ENCODE results near the gene TRABD2B.

TRABD2B gene

GRCh38 chr1:47769295-47769694 is 227.9 kb downstream of the TRABD2B start:
- DNase-seq, result no peak

GRCh38 chr1:47767741-47768100 is 229.5 kb downstream of the TRABD2B start:
- no peak for DNase-seq

- no peak for DNase-seq
Measured at GRCh38 chr1:47766832-47767740, 230.1 kb downstream of the TRABD2B start.

GRCh38 chr1:47765742-47766485 is 231.3 kb downstream of the TRABD2B start:
- DNase-seq, result no peak

GRCh38 chr1:47765236-47765635 is 231.9 kb downstream of the TRABD2B start:
- no peak for DNase-seq

GRCh38 chr1:47764461-47765046 is 232.6 kb downstream of the TRABD2B start:
- no peak for DNase-seq

GRCh38 chr1:47763591-47764171 is 233.5 kb downstream of the TRABD2B start:
- peak; percentile 22 for DNase-seq

GRCh38 chr1:47761974-47762373 is 235.2 kb downstream of the TRABD2B start:
- no peak for DNase-seq

- no peak for DNase-seq
Measured at GRCh38 chr1:47761201-47761930, 235.8 kb downstream of the TRABD2B start.

- no peak for DNase-seq
Measured at GRCh38 chr1:47759936-47760629, 237.1 kb downstream of the TRABD2B start.

- DNase-seq, result no peak
Measured at GRCh38 chr1:47759251-47759935, 237.8 kb downstream of the TRABD2B start.

GRCh38 chr1:47758341-47759250 is 238.6 kb downstream of the TRABD2B start:
- peak; percentile 6 for DNase-seq

GRCh38 chr1:47757226-47757975 is 239.8 kb downstream of the TRABD2B start:
- DNase-seq, result no peak

GRCh38 chr1:47756411-47756810 is 240.8 kb downstream of the TRABD2B start:
- DNase-seq, result no peak

- no peak for DNase-seq
Measured at GRCh38 chr1:47756006-47756405, 241.2 kb downstream of the TRABD2B start.

GRCh38 chr1:47755101-47755990 is 241.8 kb downstream of the TRABD2B start:
- no peak for DNase-seq

- DNase-seq, result no peak
Measured at GRCh38 chr1:47754221-47754620, 243.0 kb downstream of the TRABD2B start.

- DNase-seq, result no peak
Measured at GRCh38 chr1:47753808-47754207, 243.4 kb downstream of the TRABD2B start.
